IPS-NIHi11 (cell line): ENCODE measurements around the gene CCDC149.

Experiments used
- DNase-seq: peaks from one replicate; pipeline ENCODE4 v3.0.0; 2012; ENCODE audit warnings: mixed read lengths, low spot score

The CCDC149 gene

GRCh38 chr4:24912252-24913118 is at the start of gene CCDC149:
CCDC149 (minus strand) TSS chr4:24913042; CDS start chr4:24912864, 178 bp downstream.
- DNase-seq = peak; percentile 89

- no peak for DNase-seq
Measured at GRCh38 chr4:24957886-24958285, 45.0 kb upstream of the CCDC149 start.

- no peak for DNase-seq
Measured at GRCh38 chr4:24956763-24957162, 43.9 kb upstream of the CCDC149 start.

GRCh38 chr4:24956091-24956490 is 43.2 kb upstream of the CCDC149 start:
- DNase-seq = no peak

GRCh38 chr4:24952667-24953066 is 39.8 kb upstream of the CCDC149 start:
- DNase-seq = no peak

GRCh38 chr4:24949970-24950369 is 37.1 kb upstream of the CCDC149 start:
- DNase-seq = no peak

- DNase-seq = no peak
Measured at GRCh38 chr4:24937917-24938281, 25.1 kb upstream of the CCDC149 start.

- no peak for DNase-seq
Measured at GRCh38 chr4:24937176-24937916, 24.5 kb upstream of the CCDC149 start.

GRCh38 chr4:24935856-24936255 is 23.0 kb upstream of the CCDC149 start:
- no peak for DNase-seq

- DNase-seq = no peak
Measured at GRCh38 chr4:24934311-24934710, 21.5 kb upstream of the CCDC149 start.

- DNase-seq = no peak
Measured at GRCh38 chr4:24933684-24934275, 20.9 kb upstream of the CCDC149 start.

- DNase-seq = no peak
Measured at GRCh38 chr4:24932515-24933225, 19.8 kb upstream of the CCDC149 start.

GRCh38 chr4:24930151-24930550 is 17.3 kb upstream of the CCDC149 start:
- DNase-seq = no peak

- no peak for DNase-seq
Measured at GRCh38 chr4:24928708-24929107, 15.9 kb upstream of the CCDC149 start.

GRCh38 chr4:24927049-24927448 is 14.2 kb upstream of the CCDC149 start:
- no peak for DNase-seq

- no peak for DNase-seq
Measured at GRCh38 chr4:24924309-24924781, 11.5 kb upstream of the CCDC149 start.

GRCh38 chr4:24923550-24923949 is 10.7 kb upstream of the CCDC149 start:
- DNase-seq = no peak

GRCh38 chr4:24923002-24923401 is 10.2 kb upstream of the CCDC149 start:
- DNase-seq = no peak

- no peak for DNase-seq
Measured at GRCh38 chr4:24922416-24922815, 9.6 kb upstream of the CCDC149 start.

GRCh38 chr4:24921491-24921890 is 8.6 kb upstream of the CCDC149 start:
- no peak for DNase-seq

- no peak for DNase-seq
Measured at GRCh38 chr4:24920008-24920407, 7.2 kb upstream of the CCDC149 start.
